ENCODE data around the gene NSUN2.

NSUN2 gene

GRCh38 chr5:6604341-6604740 is 28.5 kb downstream of the NSUN2 start:
- DNase-seq (ENCODE audit: low read depth in 2 of 2) = no peak

DNA sequence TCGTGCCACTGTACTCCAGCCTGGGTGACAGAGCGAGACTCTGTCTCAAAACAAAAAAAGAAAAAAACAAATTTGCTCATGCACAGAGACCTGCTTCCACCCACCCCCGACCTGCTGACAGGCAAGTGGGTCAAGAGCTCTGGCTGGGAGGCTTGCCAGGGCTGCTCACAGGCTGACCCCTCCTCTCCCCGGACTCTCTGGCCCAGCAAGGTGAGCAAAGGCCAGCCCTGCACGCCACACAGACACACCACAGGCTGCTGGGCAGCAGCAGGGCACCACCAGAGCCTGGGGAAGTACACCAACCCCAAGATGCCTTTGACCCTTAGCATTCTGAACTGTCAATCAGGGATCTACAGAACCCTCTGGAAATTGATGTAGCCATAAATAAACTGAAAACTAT is 29.2 kb downstream of the NSUN2 start:
- no peak for DNase-seq (ENCODE audit: low read depth in 2 of 2)

DNA sequence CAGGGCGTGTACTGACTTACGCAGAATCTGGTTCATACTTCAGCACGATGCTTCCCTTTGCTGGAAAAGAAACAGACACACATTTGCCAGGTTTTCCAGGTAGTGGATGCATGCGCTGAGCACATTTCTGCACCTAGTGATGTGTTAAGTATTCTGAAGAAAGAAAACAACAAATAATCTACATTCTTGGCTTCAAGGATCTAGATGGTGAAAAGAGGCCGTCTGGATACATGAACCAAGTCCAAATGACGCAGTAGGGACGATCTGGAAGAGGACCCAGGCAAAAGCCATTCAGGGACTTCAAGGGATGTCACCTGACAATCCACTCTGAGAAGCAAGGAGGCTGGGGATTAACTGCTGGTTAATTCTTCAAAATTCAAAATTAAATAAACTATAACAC is 30.4 kb downstream of the NSUN2 start:
- DNase-seq (ENCODE audit: low read depth in 2 of 2) = no peak

DNA sequence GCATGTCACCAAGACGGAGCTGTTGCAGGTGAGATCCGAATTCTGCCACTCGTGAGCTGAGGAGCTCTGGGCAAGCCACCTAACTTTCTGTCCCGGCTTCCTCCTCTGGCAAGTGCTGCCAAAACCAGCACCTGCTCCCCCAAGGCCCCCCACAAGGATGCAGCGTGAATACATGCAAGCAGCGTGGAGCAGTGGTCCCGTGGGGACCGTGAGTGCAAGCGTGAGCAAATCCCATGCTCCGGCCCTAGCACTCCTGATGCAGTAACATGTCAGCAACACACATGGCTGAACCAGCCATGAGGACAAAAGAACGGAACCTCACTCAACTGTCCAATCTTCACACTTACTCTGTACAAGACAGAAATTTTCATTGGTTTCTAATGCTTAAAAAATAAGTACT is 31.0 kb downstream of the NSUN2 start:
- DNase-seq (ENCODE audit: low read depth in 2 of 2) = no peak

DNA sequence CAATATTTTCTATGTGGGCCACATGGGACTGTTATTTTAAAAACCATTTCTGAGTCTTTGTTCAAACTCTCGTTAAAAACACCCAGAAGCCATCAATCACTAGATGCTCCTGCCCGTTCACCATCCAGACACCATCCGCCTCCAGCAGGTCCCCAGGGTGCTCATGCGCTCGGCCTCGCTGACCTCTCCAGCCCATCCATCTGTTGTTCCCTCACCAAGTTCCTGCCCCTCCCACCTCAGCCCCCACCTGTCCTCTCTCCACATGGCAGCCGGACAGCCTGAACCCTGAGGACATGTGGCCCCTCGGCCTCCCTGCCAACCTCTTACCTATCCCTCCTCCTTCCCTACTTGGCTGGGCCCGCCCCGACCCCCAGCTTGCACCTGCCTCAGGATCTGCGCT is 31.6 kb downstream of the NSUN2 start:
- no peak for DNase-seq (ENCODE audit: low read depth in 2 of 2)

- no peak for DNase-seq (ENCODE audit: low read depth in 2 of 2)
Measured at GRCh38 chr5:6599739-6600138, 33.1 kb downstream of the NSUN2 start.

- no peak for DNase-seq (ENCODE audit: low read depth in 2 of 2)
Measured at GRCh38 chr5:6598351-6598900, 34.4 kb downstream of the NSUN2 start.

GRCh38 chr5:6597557-6597956 is 35.3 kb downstream of the NSUN2 start:
- no peak for DNase-seq (ENCODE audit: low read depth in 2 of 2)

- DNase-seq (ENCODE audit: low read depth in 2 of 2) = no peak
Measured at GRCh38 chr5:6596388-6596787, 36.5 kb downstream of the NSUN2 start.

GRCh38 chr5:6595405-6595804 is 37.4 kb downstream of the NSUN2 start:
- DNase-seq (ENCODE audit: low read depth in 2 of 2) = no peak

- DNase-seq (ENCODE audit: low read depth in 2 of 2) = no peak
Measured at GRCh38 chr5:6594066-6594465, 38.8 kb downstream of the NSUN2 start.

DNA sequence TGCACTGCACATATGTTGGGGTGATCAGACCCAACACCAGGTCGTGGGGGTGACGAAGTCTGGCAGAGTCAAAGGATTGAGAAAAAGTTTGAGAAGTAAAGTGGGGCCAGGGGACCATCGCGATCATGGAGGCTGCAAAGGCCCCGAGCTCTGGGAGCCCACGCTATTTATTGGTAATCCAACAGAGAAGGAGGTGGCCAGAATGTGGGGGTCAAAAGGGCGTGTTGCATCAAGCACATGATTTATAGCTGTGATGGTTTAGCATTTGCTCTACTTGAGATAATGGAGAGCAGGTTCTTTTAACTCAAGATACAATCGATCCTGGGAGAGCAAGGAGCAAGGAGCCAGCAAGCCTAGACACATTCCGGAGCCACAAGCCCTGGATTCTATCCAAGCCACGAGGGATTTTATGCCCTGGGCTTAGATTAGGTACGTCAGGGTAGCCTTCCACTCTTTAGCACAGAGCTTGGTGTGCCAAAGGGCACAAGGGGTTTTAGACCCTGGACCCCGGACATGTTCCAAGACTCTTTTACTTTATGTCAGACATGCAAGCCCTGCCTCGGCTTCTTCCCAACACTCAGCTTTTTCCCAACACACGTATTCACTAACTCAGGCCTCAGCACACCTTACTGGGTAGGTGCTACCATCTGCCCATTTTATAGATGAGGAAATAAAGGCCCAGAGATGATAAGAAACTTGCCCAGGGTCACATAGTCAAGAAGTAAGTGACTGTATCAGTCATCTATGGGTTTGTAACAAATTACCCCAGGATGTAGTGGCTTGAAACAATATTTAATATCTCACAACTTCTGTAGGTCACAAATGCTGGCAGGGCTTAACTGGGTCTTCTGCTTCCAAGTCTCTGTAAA is 39.5 kb downstream of the NSUN2 start:
- DNase-seq (ENCODE audit: low read depth in 2 of 2) = no peak

DNA sequence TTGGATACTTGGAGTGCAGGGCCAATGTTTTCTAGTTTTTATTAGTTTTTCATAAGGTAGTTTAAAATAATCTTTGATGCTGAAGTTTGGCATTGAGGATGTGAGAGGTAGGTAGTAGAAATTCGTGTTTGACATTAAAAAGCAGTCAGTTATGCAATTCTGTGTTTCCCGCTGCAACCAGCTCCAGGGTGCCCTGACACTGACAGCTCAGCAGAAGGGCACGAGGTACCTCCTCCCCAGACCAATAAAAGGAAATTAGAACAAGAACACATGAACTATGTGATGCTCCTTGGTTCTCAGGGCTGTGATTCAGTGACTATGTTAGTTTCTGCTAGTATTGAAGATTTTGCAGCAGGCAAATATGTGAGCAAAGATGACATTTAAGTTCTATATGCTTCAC is 40.2 kb downstream of the NSUN2 start:
- DNase-seq (ENCODE audit: low read depth in 2 of 2) = no peak

- no peak for DNase-seq (ENCODE audit: low read depth in 2 of 2)
Measured at GRCh38 chr5:6591671-6592288, 41.1 kb downstream of the NSUN2 start.

- no peak for DNase-seq (ENCODE audit: low read depth in 2 of 2)
Measured at GRCh38 chr5:6590581-6590980, 42.3 kb downstream of the NSUN2 start.

DNA sequence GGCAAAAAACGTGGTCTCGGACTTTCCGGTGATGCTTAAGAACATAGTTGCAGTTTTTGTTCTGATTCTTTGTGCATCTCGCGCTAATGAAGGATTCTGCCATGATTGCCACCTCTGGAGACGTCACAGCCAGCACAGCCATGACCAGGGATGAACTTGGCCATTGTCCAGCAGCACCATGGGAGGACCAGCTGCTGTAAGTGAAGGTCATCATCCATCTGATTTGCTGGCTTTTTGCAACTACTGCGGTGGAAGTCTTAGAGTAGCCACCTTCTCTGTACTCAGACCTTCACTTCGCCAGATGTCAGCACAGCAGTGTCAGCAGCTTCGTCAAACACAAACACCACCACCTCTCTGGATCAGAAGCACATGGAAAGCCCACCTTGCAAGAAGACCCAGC is 45.7 kb downstream of the NSUN2 start:
- DNase-seq (ENCODE audit: low read depth in 2 of 2) = no peak

DNA sequence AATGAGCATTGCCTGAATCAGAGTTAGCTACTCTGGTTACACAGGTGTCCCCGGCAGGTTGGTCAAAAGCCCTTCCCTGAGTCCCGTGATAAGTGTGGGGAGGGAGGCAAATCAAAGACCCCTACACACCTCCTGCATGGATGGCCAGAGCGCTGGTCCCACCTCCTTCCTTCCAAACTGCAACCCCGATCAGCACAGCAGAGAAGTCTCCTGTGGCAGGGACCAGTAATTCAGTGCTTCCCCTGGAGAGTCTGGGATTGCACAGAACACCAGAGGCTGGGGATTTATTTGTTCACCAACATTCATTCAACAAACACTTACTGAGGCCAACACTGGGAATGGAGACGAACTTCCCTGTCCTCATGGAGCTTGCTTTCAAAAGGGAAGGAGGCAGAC is 46.2 kb downstream of the NSUN2 start:
- no peak for DNase-seq (ENCODE audit: low read depth in 2 of 2)

DNA sequence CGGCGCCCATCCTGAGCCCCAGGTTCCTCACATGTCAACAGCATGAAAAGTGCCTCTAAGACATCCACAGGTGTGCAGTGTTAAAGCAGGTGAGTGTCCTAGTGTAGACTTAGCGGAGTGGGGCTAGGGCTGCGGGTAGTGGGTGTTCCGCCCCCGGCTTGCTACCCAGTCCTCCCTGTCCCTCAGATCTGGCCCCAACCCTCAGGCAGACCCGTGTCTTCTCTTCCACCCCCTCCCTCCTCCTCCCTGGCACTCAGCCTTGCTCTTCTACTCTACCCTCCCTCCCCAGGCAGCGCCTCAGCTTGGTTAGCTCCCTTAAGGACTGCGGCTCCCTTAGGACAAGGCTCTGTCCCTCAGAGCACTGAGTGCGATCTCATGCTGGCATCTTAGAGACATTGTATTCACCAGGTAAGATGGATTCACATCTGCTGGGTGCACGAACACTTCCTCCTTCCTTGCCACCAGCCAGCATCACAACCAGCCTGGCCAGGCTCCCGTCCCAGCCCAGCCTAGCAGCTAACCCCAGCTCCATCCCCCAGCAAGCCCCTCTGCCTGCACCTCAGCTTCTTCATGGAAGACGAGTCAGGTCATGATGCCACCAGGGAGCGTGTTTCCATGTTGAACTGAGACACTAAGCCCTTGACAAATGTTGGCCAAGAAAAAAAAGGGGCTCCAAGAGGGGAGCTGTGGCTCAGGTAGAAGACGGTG is 46.8 kb downstream of the NSUN2 start:
- DNase-seq (ENCODE audit: low read depth in 2 of 2) = no peak

DNA sequence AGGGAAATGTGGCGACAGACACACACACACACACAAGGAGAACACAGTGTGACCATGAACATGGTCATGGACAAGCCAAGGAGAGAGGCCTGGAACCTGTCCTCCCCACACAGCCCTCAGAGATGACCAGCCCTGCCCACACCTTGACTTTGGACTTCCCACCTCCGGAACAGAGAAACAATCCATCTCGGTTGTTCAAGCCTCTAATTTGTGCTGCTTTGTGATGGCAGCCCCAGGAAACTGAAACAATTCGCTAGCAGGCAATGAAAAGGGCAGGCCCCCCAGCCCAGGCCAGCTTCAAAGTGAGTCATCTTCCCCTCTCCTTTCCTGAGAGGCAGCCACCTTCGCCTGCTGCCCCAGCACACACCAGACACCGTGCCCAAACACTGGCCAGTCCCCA is 47.7 kb downstream of the NSUN2 start:
- DNase-seq (ENCODE audit: low read depth in 2 of 2) = no peak

- DNase-seq (ENCODE audit: low read depth in 2 of 2) = no peak
Measured at GRCh38 chr5:6584727-6585126, 48.1 kb downstream of the NSUN2 start.

DNA sequence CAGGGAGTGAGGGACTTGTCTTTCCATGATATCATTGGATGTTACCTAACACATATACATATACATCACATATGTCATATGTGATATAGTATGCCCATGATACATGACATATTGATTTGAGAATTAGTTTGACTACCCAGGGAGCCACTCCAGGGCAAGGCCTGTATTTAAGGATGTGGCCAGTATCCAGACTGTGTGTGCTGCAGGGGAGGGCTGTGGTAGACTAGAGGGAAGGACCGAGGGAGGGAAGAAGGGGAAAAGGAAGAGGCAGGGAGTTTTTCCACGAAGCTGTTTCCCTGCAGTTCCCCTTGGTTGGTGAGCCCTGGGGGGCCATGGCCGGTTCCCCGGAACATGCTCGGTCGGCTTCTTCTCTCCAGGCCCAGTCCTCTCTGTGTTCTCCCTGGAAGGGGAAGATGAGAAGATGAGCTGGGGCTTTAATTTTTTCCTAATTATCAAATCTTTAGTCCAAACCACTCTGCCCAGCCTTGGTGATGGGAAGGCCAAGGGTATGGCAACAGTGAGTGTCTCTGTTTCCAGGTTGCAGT is 48.7 kb downstream of the NSUN2 start:
- no peak for DNase-seq (ENCODE audit: low read depth in 2 of 2)

All from stimulated activated CD4-positive, alpha-beta T cell treated with anti-CD3 and anti-CD28 coated beads, Interleukin-1b, Interleukin-23, amount 100 ng/mL, for 1 hour (primary cell).